Testis (tissue), 2 donors: ENCODE measurements around the gene ADGRF3.

Source experiments
- CTCF ChIP-seq, 3 experiments: fragments of 450-650 bp in 2 of 3; fragments of 200-600 bp in 1 of 3; sonication (generic) in 1 of 3; IDR thresholded peaks; one replicate each; pipeline ENCODE4 v1.5.1; 2016 to 2019; ENCODE audit warnings: antibody characterized with exemption in 3 of 3, mild to moderate bottlenecking in 2 of 3, moderate library complexity in 1 of 3
- POLR2A ChIP-seq: fragments of 450-650 bp; IDR thresholded peaks from one replicate; pipeline ENCODE4 v1.6.1; 2017; ENCODE audit warnings: antibody characterized with exemption, mild to moderate bottlenecking, moderate library complexity

- no peak for TF ChIP-seq POLR2A
- TF ChIP-seq CTCF (IDR thresholded peaks at IDR 0.05): no peak
Measured at GRCh38 chr2:26268213-26268612, 78.4 kb downstream of the ADGRF3 start.
